Esophagus squamous epithelium (tissue), 4 donors: Measurements from ENCODE around the gene PREPL.

ENCODE experiments used
- POLR2A ChIP-seq, 4 donors: fragments of 450-650 bp; IDR thresholded peaks; one replicate each; pipeline ENCODE4 v1.6.1; 2017; ENCODE audit warnings: antibody characterized with exemption in 4 of 4, mild to moderate bottlenecking in 4 of 4, moderate library complexity in 3 of 4
- TF ChIP-seq, protein P1 (sequence below), 6 experiments: fragments of 450-650 bp in 4 of 6; fragments of 200-600 bp in 2 of 6; sonication (generic) in 2 of 6; IDR thresholded peaks; one replicate each; pipeline ENCODE4 v1.5.1; 2016 to 2019; ENCODE audit warnings: antibody characterized with exemption in 6 of 6, mild to moderate bottlenecking in 4 of 6, moderate library complexity in 4 of 6

DNA sequence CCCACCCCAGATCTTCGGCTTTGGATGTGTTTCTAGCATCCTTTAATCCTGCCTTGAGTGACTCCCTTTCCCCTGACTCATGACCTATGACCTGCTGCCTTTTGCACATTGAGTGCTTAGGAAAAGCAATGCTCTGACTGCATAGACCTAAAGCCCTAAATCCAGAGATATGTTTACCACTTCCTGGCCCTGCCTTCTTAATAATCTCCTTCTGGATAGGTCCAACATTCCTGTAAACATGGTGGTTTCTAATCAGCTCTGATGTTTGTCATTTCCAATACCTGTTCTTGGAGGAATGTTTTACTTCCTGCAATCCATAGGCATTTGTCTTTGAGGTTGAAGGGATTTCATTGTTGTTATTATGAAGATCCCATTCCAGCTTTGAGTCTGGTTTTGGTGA is 83.8 kb downstream of the PREPL start:
- TF ChIP-seq, protein P1, sequence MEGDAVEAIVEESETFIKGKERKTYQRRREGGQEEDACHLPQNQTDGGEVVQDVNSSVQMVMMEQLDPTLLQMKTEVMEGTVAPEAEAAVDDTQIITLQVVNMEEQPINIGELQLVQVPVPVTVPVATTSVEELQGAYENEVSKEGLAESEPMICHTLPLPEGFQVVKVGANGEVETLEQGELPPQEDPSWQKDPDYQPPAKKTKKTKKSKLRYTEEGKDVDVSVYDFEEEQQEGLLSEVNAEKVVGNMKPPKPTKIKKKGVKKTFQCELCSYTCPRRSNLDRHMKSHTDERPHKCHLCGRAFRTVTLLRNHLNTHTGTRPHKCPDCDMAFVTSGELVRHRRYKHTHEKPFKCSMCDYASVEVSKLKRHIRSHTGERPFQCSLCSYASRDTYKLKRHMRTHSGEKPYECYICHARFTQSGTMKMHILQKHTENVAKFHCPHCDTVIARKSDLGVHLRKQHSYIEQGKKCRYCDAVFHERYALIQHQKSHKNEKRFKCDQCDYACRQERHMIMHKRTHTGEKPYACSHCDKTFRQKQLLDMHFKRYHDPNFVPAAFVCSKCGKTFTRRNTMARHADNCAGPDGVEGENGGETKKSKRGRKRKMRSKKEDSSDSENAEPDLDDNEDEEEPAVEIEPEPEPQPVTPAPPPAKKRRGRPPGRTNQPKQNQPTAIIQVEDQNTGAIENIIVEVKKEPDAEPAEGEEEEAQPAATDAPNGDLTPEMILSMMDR (IDR thresholded peaks at IDR 0.05): no peak
- no peak for TF ChIP-seq POLR2A (IDR thresholded peaks at IDR 0.05)
